Endothelial cell (in vitro differentiated cells): Measurements from ENCODE around the gene ANKRD34B. TPM values are rescaled to one million over a fixed set of nuclear protein-coding genes. Genes with fewer than 3 reads are reported as not detected.

Experiments used
- DNase-seq: peaks from one replicate; pipeline ENCODE4 v3.0.0; 2021; ENCODE audit warnings: low spot score
- H3K27ac Mint-ChIP-seq: one replicate; pipeline ENCODE4 v1.8.0; 2021; ENCODE audit warnings: mixed read lengths, inconsistent platforms; ENCODE audit not compliant: unreplicated experiment
- H3K27me3 Mint-ChIP-seq: one replicate; pipeline ENCODE4 v1.8.0; 2021; ENCODE audit warnings: mild to moderate bottlenecking, moderate library complexity, mixed read lengths, inconsistent platforms; ENCODE audit not compliant: unreplicated experiment
- H3K36me3 Mint-ChIP-seq: one replicate; pipeline ENCODE4 v1.8.0; 2021; ENCODE audit warnings: mild to moderate bottlenecking, low read depth, mixed read lengths, inconsistent platforms; ENCODE audit not compliant: unreplicated experiment
- H3K4me1 Mint-ChIP-seq: one replicate; pipeline ENCODE4 v1.8.0; 2021; ENCODE audit warnings: mild to moderate bottlenecking, mixed read lengths, inconsistent platforms; ENCODE audit not compliant: unreplicated experiment
- H3K4me3 Mint-ChIP-seq: one replicate; pipeline ENCODE4 v1.8.0; 2021; ENCODE audit warnings: mild to moderate bottlenecking, mixed read lengths, inconsistent platforms; ENCODE audit not compliant: unreplicated experiment
- H3K9me3 Mint-ChIP-seq: one replicate; pipeline ENCODE4 v1.8.0; 2021; ENCODE audit warnings: mixed read lengths, inconsistent platforms; ENCODE audit not compliant: unreplicated experiment
- CTCF ChIP-seq: fragments of 200-600 bp; sonication (generic); IDR thresholded peaks from one replicate; pipeline ENCODE4 v1.5.0; 2021; ENCODE audit warnings: antibody characterized with exemption; ENCODE audit not compliant: unreplicated experiment
- total RNA-seq: library from RNA; stranded (reverse); fragmentation: NEBNext Ultra II Directional; extraction: Animal tissue kit (Norgen Biotek cat#: 25700); gene quantifications from one replicate; pipeline ENCODE4 v1.2.1, GENCODE V29; 2021; ENCODE audit not compliant: unreplicated experiment

The ANKRD34B gene
- total RNA-seq, 1 donor from 2014 or later: 0.62 TPM

- peaks cover 8% of the 10 kb centered on the region for H3K4me1 Mint-ChIP-seq
- DNase-seq: no peak
- H3K36me3 Mint-ChIP-seq: no peaks in the 10 kb centered on the region
- H3K9me3 Mint-ChIP-seq: no peaks in the 10 kb centered on the region
- no peak overlapping the region for H3K27ac Mint-ChIP-seq
- no peak overlapping the region for H3K4me3 Mint-ChIP-seq
- peaks cover 1% of the 10 kb centered on the region for H3K27me3 Mint-ChIP-seq
- TF ChIP-seq CTCF: no peak
Measured at GRCh38 chr5:80594810-80595209, 24.7 kb upstream of the ANKRD34B start.

DNA sequence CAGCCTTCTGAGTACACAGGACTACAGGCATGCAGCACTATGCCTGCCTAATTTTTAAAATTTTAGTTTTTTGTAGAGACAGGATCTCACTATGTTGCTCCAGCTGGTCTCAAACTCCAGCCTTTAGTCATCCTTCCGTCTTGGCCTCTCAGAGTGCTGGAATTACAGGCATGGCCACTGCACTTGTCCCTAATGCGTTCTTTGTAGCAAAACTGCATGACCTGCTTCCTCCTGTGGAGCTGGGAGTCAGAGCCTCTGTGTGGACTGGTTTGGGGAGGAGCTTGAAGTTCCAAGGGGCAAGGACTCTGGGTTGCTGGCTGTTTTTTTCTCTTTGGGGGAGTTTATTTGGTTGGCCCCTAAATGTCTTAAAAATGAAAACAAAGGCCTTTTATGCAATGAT, 22.7 kb upstream of the ANKRD34B start:
- H3K9me3 Mint-ChIP-seq: no peaks in the 10 kb centered on the region
- H3K27ac Mint-ChIP-seq: peak overlapping the region; percentile 62
- peaks cover 3% of the 10 kb centered on the region for H3K27me3 Mint-ChIP-seq
- H3K4me1 Mint-ChIP-seq: peaks cover 8% of the 10 kb centered on the region
- H3K4me3 Mint-ChIP-seq: no peak overlapping the region
- no peaks in the 10 kb centered on the region for H3K36me3 Mint-ChIP-seq
- DNase-seq: no peak
- no peak for TF ChIP-seq CTCF

GRCh38 chr5:80592105-80592504, 22.0 kb upstream of the ANKRD34B start:
- DNase-seq: no peak
- H3K4me3 Mint-ChIP-seq: no peak overlapping the region
- H3K9me3 Mint-ChIP-seq: no peaks in the 10 kb centered on the region
- H3K4me1 Mint-ChIP-seq: peaks cover 8% of the 10 kb centered on the region
- peak overlapping the region; percentile 82 for H3K27ac Mint-ChIP-seq
- TF ChIP-seq CTCF: no peak
- peaks cover 3% of the 10 kb centered on the region for H3K27me3 Mint-ChIP-seq
- H3K36me3 Mint-ChIP-seq: no peaks in the 10 kb centered on the region

GRCh38 chr5:80591352-80591751, 21.3 kb upstream of the ANKRD34B start:
- peak overlapping the region; percentile 44 for H3K27ac Mint-ChIP-seq
- peaks cover 3% of the 10 kb centered on the region for H3K27me3 Mint-ChIP-seq
- TF ChIP-seq CTCF: no peak
- no peak overlapping the region for H3K4me3 Mint-ChIP-seq
- peaks cover 8% of the 10 kb centered on the region for H3K4me1 Mint-ChIP-seq
- no peaks in the 10 kb centered on the region for H3K9me3 Mint-ChIP-seq
- DNase-seq: no peak
- H3K36me3 Mint-ChIP-seq: no peaks in the 10 kb centered on the region

DNA sequence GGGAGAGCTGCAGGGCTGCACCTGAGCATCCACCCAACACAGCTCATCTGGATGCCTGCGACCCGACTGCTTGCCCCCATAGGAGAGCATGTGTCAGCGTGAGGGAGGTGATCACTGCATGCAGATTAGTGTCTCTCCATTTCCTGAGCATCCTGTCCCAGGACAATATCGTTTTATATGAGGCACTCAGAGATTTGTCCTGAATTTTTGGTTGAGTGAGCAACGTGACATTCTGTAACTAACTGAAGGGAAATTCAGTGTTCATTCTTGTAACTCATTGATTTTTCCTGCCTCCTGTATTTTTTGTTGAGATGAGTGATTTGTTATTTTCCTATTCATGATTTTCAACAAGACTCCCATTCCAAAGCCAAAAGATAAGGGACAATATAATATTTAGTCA, 20.7 kb upstream of the ANKRD34B start:
- peaks cover 2% of the 10 kb centered on the region for H3K27me3 Mint-ChIP-seq
- DNase-seq: no peak
- H3K9me3 Mint-ChIP-seq: no peaks in the 10 kb centered on the region
- H3K36me3 Mint-ChIP-seq: no peaks in the 10 kb centered on the region
- H3K4me1 Mint-ChIP-seq: peaks cover 8% of the 10 kb centered on the region
- no peak overlapping the region for H3K27ac Mint-ChIP-seq
- TF ChIP-seq CTCF: no peak
- no peak overlapping the region for H3K4me3 Mint-ChIP-seq
